Mesothelial cell of epicardium (in vitro differentiated cells): ENCODE data around the gene LASP1. TPM values are rescaled to one million over a fixed set of nuclear protein-coding genes. Genes with fewer than 3 reads are reported as not detected.

Experiments used
- DNase-seq, 2 experiments: peaks; one replicate each; pipeline ENCODE4 v3.0.0; 2021; ENCODE audit warnings: low spot score in 2 of 2; ENCODE audit not compliant: unreplicated experiment in 2 of 2
- H3K27ac Mint-ChIP-seq: 2 replicates; pipeline ENCODE4 v1.8.0; 2021; ENCODE audit warnings: mixed read lengths
- H3K27me3 Mint-ChIP-seq: 2 replicates; pipeline ENCODE4 v1.8.0; 2021; ENCODE audit warnings: low read depth, mixed read lengths
- H3K36me3 Mint-ChIP-seq: 2 replicates; pipeline ENCODE4 v1.8.0; 2021; ENCODE audit warnings: mixed read lengths
- H3K4me1 Mint-ChIP-seq: 2 replicates; pipeline ENCODE4 v1.8.0; 2021; ENCODE audit warnings: mixed read lengths
- H3K4me3 Mint-ChIP-seq: 2 replicates; pipeline ENCODE4 v1.8.0; 2021; ENCODE audit warnings: mild to moderate bottlenecking, moderate library complexity, mixed read lengths
- H3K9me3 Mint-ChIP-seq: 2 replicates; pipeline ENCODE4 v1.8.0; 2021; ENCODE audit warnings: mixed read lengths
- CTCF ChIP-seq: fragments of 200-600 bp; sonication (generic); IDR thresholded peaks from one replicate; pipeline ENCODE4 v1.5.0; 2021; ENCODE audit warnings: antibody characterized with exemption; ENCODE audit not compliant: unreplicated experiment
- total RNA-seq: library from RNA; stranded (reverse); gene quantifications from 3 replicates; pipeline ENCODE4 v1.2.1, GENCODE V29; 2021

The LASP1 gene
- total RNA-seq, 1 donor from 2014 or later: 144 TPM

GRCh38 chr17:38918129-38918913, 48.5 kb downstream of the LASP1 start:
- Mint-ChIP-seq H3K27ac (no peak overlapping the region), H3K9me3 (no peaks in the 10 kb centered on the region), H3K4me3 (no peak overlapping the region), H3K4me1 (peaks cover 25% of the 10 kb centered on the region), H3K36me3 (peaks cover 28% of the 10 kb centered on the region), H3K27me3 (no peaks in the 10 kb centered on the region)
- DNase-seq: no peak
- no peak for TF ChIP-seq CTCF

- H3K36me3 Mint-ChIP-seq: peaks cover 28% of the 10 kb centered on the region
- peaks cover 25% of the 10 kb centered on the region for H3K4me1 Mint-ChIP-seq
These were observed 49.1 kb downstream of the LASP1 start for GRCh38 chr17:38918916-38919315.

GRCh38 chr17:38919316-38920078, 49.6 kb downstream of the LASP1 start:
- TF ChIP-seq CTCF: no peak
- Mint-ChIP-seq H3K4me1 (peaks cover 25% of the 10 kb centered on the region), H3K4me3 (no peak overlapping the region), H3K27ac (no peak overlapping the region), H3K36me3 (peaks cover 23% of the 10 kb centered on the region), H3K9me3 (no peaks in the 10 kb centered on the region), H3K27me3 (no peaks in the 10 kb centered on the region)
- DNase-seq: no peak

More at GRCh38 chr17:38918916-38919315, 49.1 kb downstream of the LASP1 start:
- H3K27me3 Mint-ChIP-seq: no peaks in the 10 kb centered on the region
- no peaks in the 10 kb centered on the region for H3K9me3 Mint-ChIP-seq
- no peak overlapping the region for H3K4me3 Mint-ChIP-seq
- TF ChIP-seq CTCF: no peak
- DNase-seq: no peak
- no peak overlapping the region for H3K27ac Mint-ChIP-seq

DNA sequence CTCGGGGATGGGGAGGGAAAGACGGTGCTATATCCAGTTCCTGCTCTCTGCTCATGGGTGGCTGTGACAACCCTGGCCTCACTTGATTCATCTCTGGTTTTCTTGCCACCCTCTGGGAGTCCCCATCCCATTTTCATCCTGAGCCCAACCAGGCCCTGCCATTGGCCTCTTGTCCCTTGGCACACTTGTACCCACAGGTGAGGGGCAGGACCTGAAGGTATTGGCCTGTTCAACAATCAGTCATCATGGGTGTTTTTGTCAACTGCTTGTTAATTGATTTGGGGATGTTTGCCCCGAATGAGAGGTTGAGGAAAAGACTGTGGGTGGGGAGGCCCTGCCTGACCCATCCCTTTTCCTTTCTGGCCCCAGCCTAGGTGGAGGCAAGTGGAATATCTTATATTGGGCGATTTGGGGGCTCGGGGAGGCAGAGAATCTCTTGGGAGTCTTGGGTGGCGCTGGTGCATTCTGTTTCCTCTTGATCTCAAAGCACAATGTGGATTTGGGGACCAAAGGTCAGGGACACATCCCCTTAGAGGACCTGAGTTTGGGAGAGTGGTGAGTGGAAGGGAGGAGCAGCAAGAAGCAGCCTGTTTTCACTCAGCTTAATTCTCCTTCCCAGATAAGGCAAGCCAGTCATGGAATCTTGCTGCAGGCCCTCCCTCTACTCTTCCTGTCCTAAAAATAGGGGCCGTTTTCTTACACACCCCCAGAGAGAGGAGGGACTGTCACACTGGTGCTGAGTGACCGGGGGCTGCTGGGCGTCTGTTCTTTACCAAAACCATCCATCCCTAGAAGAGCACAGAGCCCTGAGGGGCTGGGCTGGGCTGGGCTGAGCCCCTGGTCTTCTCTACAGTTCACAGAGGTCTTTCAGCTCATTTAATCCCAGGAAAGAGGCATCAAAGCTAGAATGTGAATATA, 50.8 kb downstream of the LASP1 start:
- no peaks in the 10 kb centered on the region for H3K9me3 Mint-ChIP-seq
- no peak for TF ChIP-seq CTCF
- H3K4me3 Mint-ChIP-seq: no peak overlapping the region
- no peak for DNase-seq
- H3K36me3 Mint-ChIP-seq: peaks cover 23% of the 10 kb centered on the region
- no peaks in the 10 kb centered on the region for H3K27me3 Mint-ChIP-seq
- peaks cover 25% of the 10 kb centered on the region for H3K4me1 Mint-ChIP-seq
- H3K27ac Mint-ChIP-seq: peak overlapping the region; percentile 79

DNA sequence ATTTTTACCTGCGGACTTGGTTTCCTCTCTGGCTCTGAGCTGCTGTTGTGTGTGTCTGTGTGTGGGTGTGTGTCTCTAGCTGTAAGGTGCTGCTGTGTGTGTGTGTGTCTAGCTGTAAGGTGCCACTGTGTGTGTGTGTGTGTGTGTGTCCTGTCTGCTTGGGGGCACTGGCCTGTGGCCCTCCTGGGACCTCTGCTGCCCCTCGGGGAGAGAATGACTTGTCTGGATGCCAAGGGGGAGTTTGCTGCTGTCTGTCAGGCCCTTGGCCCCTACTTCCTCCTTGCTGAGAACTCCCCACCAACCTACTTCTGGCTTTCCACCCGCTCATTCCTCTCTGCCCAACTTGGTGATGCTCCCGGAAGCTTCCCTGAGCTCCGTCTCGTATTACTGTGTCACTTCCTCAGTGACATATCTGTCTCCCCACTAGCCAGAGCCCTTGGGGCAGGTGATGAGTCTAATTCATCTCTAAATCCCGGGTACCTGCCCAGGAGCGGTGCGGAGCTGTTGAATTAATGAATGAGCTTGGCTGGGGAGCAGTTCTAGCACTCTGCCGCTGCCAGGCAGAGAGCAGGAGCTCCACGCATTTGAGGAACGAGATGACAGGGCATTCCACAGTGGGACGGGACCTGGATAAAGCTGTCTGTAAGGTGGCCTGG, 52.0 kb downstream of the LASP1 start:
- no peaks in the 10 kb centered on the region for H3K9me3 Mint-ChIP-seq
- no peak for DNase-seq
- H3K27me3 Mint-ChIP-seq: no peaks in the 10 kb centered on the region
- no peak for TF ChIP-seq CTCF
- H3K4me1 Mint-ChIP-seq: peaks cover 31% of the 10 kb centered on the region
- H3K4me3 Mint-ChIP-seq: no peak overlapping the region
- H3K27ac Mint-ChIP-seq: peak overlapping the region; percentile 81
- H3K36me3 Mint-ChIP-seq: peaks cover 18% of the 10 kb centered on the region
